H9 (cell line): ENCODE data around the gene CMTM5. TPM values are rescaled to one million over a fixed set of nuclear protein-coding genes. Genes with fewer than 3 reads are reported as not detected.

Experiments
- DNase-seq: peaks from one replicate; pipeline ENCODE4 v3.0.0-alpha.2; 2017
- H2AFZ ChIP-seq: one replicate; pipeline ENCODE4 v1.6.1; 2013; ENCODE audit warnings: mild to moderate bottlenecking, low read length, control low read depth, moderate library complexity
- H2AK5ac ChIP-seq: 2 replicates; pipeline ENCODE4 v1.6.1; 2013; ENCODE audit warnings: low read length, control low read depth, mixed read lengths; ENCODE audit not compliant: insufficient read length
- H2BK120ac ChIP-seq: one replicate; pipeline ENCODE4 v1.6.1; 2013; ENCODE audit warnings: low read depth, mild to moderate bottlenecking, low read length, control low read depth, inconsistent platforms; ENCODE audit not compliant: poor library complexity, severe bottlenecking
- H2BK12ac ChIP-seq: 2 replicates; pipeline ENCODE4 v1.6.1; 2013; ENCODE audit warnings: low read length, control low read depth, mixed read lengths, low read depth; ENCODE audit not compliant: insufficient read length
- H2BK15ac ChIP-seq: 2 replicates; pipeline ENCODE4 v1.6.1; 2013; ENCODE audit warnings: low read depth, low read length, control low read depth
- H2BK20ac ChIP-seq: one replicate; pipeline ENCODE4 v1.6.1; 2013; ENCODE audit warnings: low read depth, mild to moderate bottlenecking, low read length, control low read depth, inconsistent platforms; ENCODE audit not compliant: poor library complexity, severe bottlenecking
- H2BK5ac ChIP-seq: 2 replicates; pipeline ENCODE4 v1.6.1; 2013; ENCODE audit warnings: low read length, control low read depth, mixed read lengths; ENCODE audit not compliant: insufficient read length
- H3K14ac ChIP-seq: 2 replicates; pipeline ENCODE4 v1.6.1; 2013; ENCODE audit warnings: low read length, control low read depth; ENCODE audit not compliant: insufficient read depth
- H3K18ac ChIP-seq: 2 replicates; pipeline ENCODE4 v1.6.1; 2013; ENCODE audit warnings: low read depth, mild to moderate bottlenecking, mixed read lengths, low read length, control low read depth; ENCODE audit not compliant: insufficient read length
- H3K23ac ChIP-seq: 2 replicates; pipeline ENCODE4 v1.6.1; 2013; ENCODE audit warnings: low read length, control low read depth, mixed read lengths, low read depth; ENCODE audit not compliant: insufficient read length
- H3K23me2 ChIP-seq: 2 replicates; pipeline ENCODE4 v1.6.1; 2013; ENCODE audit warnings: low read depth, mild to moderate bottlenecking, mixed read lengths, low read length, control low read depth; ENCODE audit not compliant: insufficient read length, poor library complexity, severe bottlenecking
- H3K27ac ChIP-seq: 2 replicates; pipeline ENCODE4 v1.5.1; 2013; ENCODE audit warnings: low read length, control low read depth, mixed read lengths, low read depth; ENCODE audit not compliant: insufficient read length
- H3K27me3 ChIP-seq: 2 replicates; pipeline ENCODE4 v1.6.1; 2013; ENCODE audit warnings: low read length, control low read depth, inconsistent platforms; ENCODE audit not compliant: insufficient read depth
- H3K4ac ChIP-seq: 2 replicates; pipeline ENCODE4 v1.6.1; 2013; ENCODE audit warnings: low read depth, mild to moderate bottlenecking, control low read depth, inconsistent platforms, low read length, moderate library complexity
- H3K4me1 ChIP-seq: 2 replicates; pipeline ENCODE4 v1.6.1; 2013; ENCODE audit warnings: low read length, control low read depth, inconsistent platforms; ENCODE audit not compliant: insufficient read depth
- H3K4me2 ChIP-seq: 2 replicates; pipeline ENCODE4 v1.6.1; 2013; ENCODE audit warnings: low read length, control low read depth, mixed read lengths; ENCODE audit not compliant: insufficient read length, insufficient read depth
- H3K56ac ChIP-seq: 2 replicates; pipeline ENCODE4 v1.6.1; 2013; ENCODE audit warnings: low read depth, mild to moderate bottlenecking, mixed read lengths, low read length, control low read depth; ENCODE audit not compliant: insufficient read length
- H3K79me1 ChIP-seq: 2 replicates; pipeline ENCODE4 v1.6.1; 2013; ENCODE audit warnings: low read depth, mild to moderate bottlenecking, moderate library complexity, low read length, control low read depth, inconsistent platforms; ENCODE audit not compliant: insufficient read depth, poor library complexity, severe bottlenecking
- H3K79me2 ChIP-seq: 2 replicates; pipeline ENCODE4 v1.6.1; 2013; ENCODE audit warnings: low read length, control low read depth, inconsistent platforms; ENCODE audit not compliant: insufficient read depth
- H3K9ac ChIP-seq: 2 replicates; pipeline ENCODE4 v1.6.1; 2013; ENCODE audit warnings: low read length, control low read depth, mixed read lengths; ENCODE audit not compliant: insufficient read length; ENCODE audit errors: extremely low read depth
- H3K9me3 ChIP-seq: one replicate; pipeline ENCODE4 v1.6.1; 2013; ENCODE audit warnings: low read depth, low read length, inconsistent platforms; ENCODE audit not compliant: control insufficient read depth
- H3T11ph ChIP-seq: one replicate; pipeline ENCODE4 v1.6.1; 2013; ENCODE audit warnings: mild to moderate bottlenecking, low read length, control low read depth, inconsistent platforms
- H4K20me1 ChIP-seq: one replicate; pipeline ENCODE4 v1.6.1; 2013; ENCODE audit not compliant: control insufficient read depth, insufficient read length, insufficient read depth
- H4K5ac ChIP-seq: 2 replicates; pipeline ENCODE4 v1.6.1; 2013; ENCODE audit warnings: low read depth, mild to moderate bottlenecking, mixed read lengths, low read length, control low read depth; ENCODE audit not compliant: insufficient read length
- H4K8ac ChIP-seq: replicated peaks from 2 replicates; pipeline ENCODE4 v1.6.1; 2013; ENCODE audit warnings: low read length, control low read depth, mixed read lengths, low read depth; ENCODE audit not compliant: insufficient read length
- H4K91ac ChIP-seq: 2 replicates; pipeline ENCODE4 v1.6.1; 2013; ENCODE audit warnings: low read depth, mild to moderate bottlenecking, moderate library complexity, mixed read lengths, low read length, control low read depth; ENCODE audit not compliant: insufficient read length
- H3K27ac Mint-ChIP-seq, 3 experiments: 2 replicates in 2 of 3; 3 replicates in 1 of 3; pipeline ENCODE4 v1.8.0; 2020 to 2021; ENCODE audit warnings: mixed read lengths in 3 of 3, mild to moderate bottlenecking in 1 of 3, moderate library complexity in 1 of 3
- H3K27me3 Mint-ChIP-seq: 2 replicates; pipeline ENCODE4 v1.8.0; 2021; ENCODE audit warnings: low read depth, mild to moderate bottlenecking, moderate library complexity, mixed read lengths
- H3K36me3 Mint-ChIP-seq, 3 experiments: 2 replicates in 2 of 3; 3 replicates in 1 of 3; pipeline ENCODE4 v1.8.0; 2020 to 2021; ENCODE audit warnings: low read depth in 3 of 3, mixed read lengths in 3 of 3; ENCODE audit not compliant: insufficient read depth in 1 of 3
- H3K4me1 Mint-ChIP-seq, 2 experiments: 2 replicates each; pipeline ENCODE4 v1.8.0; 2020; ENCODE audit warnings: mixed read lengths in 2 of 2
- H3K4me3 Mint-ChIP-seq, 2 experiments: 2 replicates in 1 of 2; 3 replicates in 1 of 2; pipeline ENCODE4 v1.8.0; 2020 to 2021; ENCODE audit warnings: mild to moderate bottlenecking in 2 of 2, mixed read lengths in 2 of 2, moderate library complexity in 1 of 2
- H3K9me3 Mint-ChIP-seq, 2 experiments: 2 replicates in 1 of 2; 3 replicates in 1 of 2; pipeline ENCODE4 v1.8.0; 2020; ENCODE audit warnings: mild to moderate bottlenecking in 2 of 2, mixed read lengths in 2 of 2, moderate library complexity in 1 of 2
- WGBS: extraction: QIAGEN DNeasy Blood & Tissue Kit; methylation state at CpG from one replicate; pipeline ENCODE4 v1.1.7; 2013; ENCODE audit warnings: missing lambda C conversion rate, low lambda C conversion rate, mixed read lengths; ENCODE audit not compliant: insufficient read length; ENCODE audit errors: extremely low coverage; 5-methylcytosine and 5-hydroxymethylcytosine counted together
- total RNA-seq: library from RNA; stranded (reverse); gene quantifications from 2 replicates; pipeline ENCODE4 v1.2.1, GENCODE V29; 2021
- TF ChIP-seq, protein P1 (sequence below): fragments of 200-600 bp; sonication (generic); conservative IDR thresholded peaks from 3 replicates; pipeline ENCODE4 v1.8.0; 2021; ENCODE audit warnings: antibody characterized with exemption, mild to moderate bottlenecking

CMTM5 gene
- total RNA-seq, 1 experiment from 2014 or later = not detected

DNA sequence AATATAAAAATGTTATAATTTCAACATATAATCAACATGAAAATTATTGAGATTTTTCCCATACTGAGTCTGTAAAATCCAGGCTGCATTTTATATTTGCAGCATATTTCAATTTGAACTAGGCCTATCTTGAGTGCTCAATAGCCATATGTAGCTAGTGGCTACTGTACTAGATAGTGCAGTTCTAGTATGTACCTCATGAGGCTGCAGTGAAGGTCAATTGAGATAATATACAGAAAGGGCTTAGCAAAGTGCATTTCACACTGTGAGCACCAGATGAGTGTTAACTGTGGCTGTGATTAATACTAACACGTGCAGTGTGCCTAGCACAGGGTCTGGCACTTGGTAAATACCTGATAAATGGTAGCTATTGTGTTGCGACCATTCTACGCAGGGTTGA is 18.8 kb upstream of the CMTM5 start:
- Mint-ChIP-seq H3K4me1 (peaks cover 15 to 16% of the 10 kb centered on the region in 2 experiments), H3K4me3 (no peak overlapping the region)
- TF ChIP-seq, protein P1, sequence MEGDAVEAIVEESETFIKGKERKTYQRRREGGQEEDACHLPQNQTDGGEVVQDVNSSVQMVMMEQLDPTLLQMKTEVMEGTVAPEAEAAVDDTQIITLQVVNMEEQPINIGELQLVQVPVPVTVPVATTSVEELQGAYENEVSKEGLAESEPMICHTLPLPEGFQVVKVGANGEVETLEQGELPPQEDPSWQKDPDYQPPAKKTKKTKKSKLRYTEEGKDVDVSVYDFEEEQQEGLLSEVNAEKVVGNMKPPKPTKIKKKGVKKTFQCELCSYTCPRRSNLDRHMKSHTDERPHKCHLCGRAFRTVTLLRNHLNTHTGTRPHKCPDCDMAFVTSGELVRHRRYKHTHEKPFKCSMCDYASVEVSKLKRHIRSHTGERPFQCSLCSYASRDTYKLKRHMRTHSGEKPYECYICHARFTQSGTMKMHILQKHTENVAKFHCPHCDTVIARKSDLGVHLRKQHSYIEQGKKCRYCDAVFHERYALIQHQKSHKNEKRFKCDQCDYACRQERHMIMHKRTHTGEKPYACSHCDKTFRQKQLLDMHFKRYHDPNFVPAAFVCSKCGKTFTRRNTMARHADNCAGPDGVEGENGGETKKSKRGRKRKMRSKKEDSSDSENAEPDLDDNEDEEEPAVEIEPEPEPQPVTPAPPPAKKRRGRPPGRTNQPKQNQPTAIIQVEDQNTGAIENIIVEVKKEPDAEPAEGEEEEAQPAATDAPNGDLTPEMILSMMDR = no peak

More for the DNA sequence above, 18.8 kb upstream of the CMTM5 start:
- no peaks in the 10 kb centered on the region for H3K79me1 ChIP-seq
- H3T11ph ChIP-seq = no peak overlapping the region
- H3K9me3 ChIP-seq = no peaks in the 10 kb centered on the region
- no peak overlapping the region for H2BK12ac ChIP-seq
- no peak overlapping the region for H3K18ac ChIP-seq
- no peak overlapping the region for H2AFZ ChIP-seq
- no peak overlapping the region for H3K4me2 ChIP-seq
- Mint-ChIP-seq H3K27me3 (peaks cover 21% of the 10 kb centered on the region), H3K9me3 (no peaks in the 10 kb centered on the region), H3K36me3 (peaks cover 17 to 53% (median 39%) of the 10 kb centered on the region in 3 experiments), H3K27ac (no peak overlapping the region)
- no peak overlapping the region for H3K9ac ChIP-seq
- H4K8ac ChIP-seq = no peak overlapping the region
- no peak overlapping the region for H3K56ac ChIP-seq
- no peaks in the 10 kb centered on the region for H4K20me1 ChIP-seq
- no peak overlapping the region for H2BK15ac ChIP-seq
- 0 out of 2 replicates have a peak, but pooled peaks cover under 1% of the 10 kb centered on the region for H3K4me1 ChIP-seq
- no peak overlapping the region for H2BK20ac ChIP-seq
- H3K23ac ChIP-seq = no peak overlapping the region
- H3K4ac ChIP-seq = no peak overlapping the region
- H3K27ac ChIP-seq = no peak overlapping the region
- H3K14ac ChIP-seq = no peak overlapping the region
- H3K23me2 ChIP-seq = no peaks in the 10 kb centered on the region
- no peak overlapping the region for H4K91ac ChIP-seq
- no peak overlapping the region for H2BK5ac ChIP-seq
- WGBS = no CpG with 5 or more reads among the region's 3 CpGs
- H2AK5ac ChIP-seq = no peak overlapping the region
- no peaks in the 10 kb centered on the region; the same call in 1 of the 2 replicates for H3K27me3 ChIP-seq
- H2BK120ac ChIP-seq = no peak overlapping the region
- DNase-seq = no peak
- H4K5ac ChIP-seq = no peak overlapping the region
- H3K79me2 ChIP-seq = no peaks in the 10 kb centered on the region
